Activated naive CD4-positive, alpha-beta T cell treated with anti-CD3 and anti-CD28 coated beads for 36 hours (primary cell): Measurements from ENCODE around the gene KHNYN. TPM values are rescaled to one million over a fixed set of nuclear protein-coding genes. Genes with fewer than 3 reads are reported as not detected.

Experiments
- CTCF ChIA-PET: fragments of 350-600 bp; sonication (Branson Sonifier 250); formaldehyde crosslinking; loops from one replicate; lab custom pipeline; 2021; ENCODE audit warnings: antibody characterized with exemption; lab: Charles Lee
- DNase-seq: peaks from one replicate; pipeline ENCODE4 v3.0.0-alpha.2; 2020
- H3K27ac Mint-ChIP-seq: one replicate; pipeline ENCODE4 v1.8.0; 2021; ENCODE audit warnings: mild to moderate bottlenecking, mixed read lengths
- H3K27me3 Mint-ChIP-seq: one replicate; pipeline ENCODE4 v1.8.0; 2021; ENCODE audit warnings: low read depth, mixed read lengths
- H3K36me3 Mint-ChIP-seq: one replicate; pipeline ENCODE4 v1.8.0; 2021; ENCODE audit warnings: low read depth, mixed read lengths
- H3K4me1 Mint-ChIP-seq: one replicate; pipeline ENCODE4 v1.8.0; 2021; ENCODE audit warnings: low read depth, mixed read lengths
- H3K4me3 Mint-ChIP-seq: one replicate; pipeline ENCODE4 v1.8.0; 2021; ENCODE audit warnings: mild to moderate bottlenecking, moderate library complexity, mixed read lengths
- H3K9me3 Mint-ChIP-seq: one replicate; pipeline ENCODE4 v1.8.0; 2021; ENCODE audit warnings: mixed read lengths
- intact Hi-C: fragments of 100-400 bp; cut with micrococcal nuclease; formaldehyde crosslinking; loops from one replicate; pipeline ENCODE4 v1.15.1; 2023
- total RNA-seq, 2 experiments: library from RNA; stranded (reverse); gene quantifications; one replicate each; pipeline ENCODE4 v1.2.3, GENCODE V29; 2021

Gene KHNYN
- total RNA-seq, 2 experiments from 2014 or later = 59.8 to 62.5 TPM

GRCh38 chr14:24394275-24394674 lies 35.5 kb upstream of the KHNYN start:
- Mint-ChIP-seq H3K27ac (no peak overlapping the region), H3K4me3 (no peak overlapping the region), H3K27me3 (no peaks in the 10 kb centered on the region), H3K9me3 (no peaks in the 10 kb centered on the region), H3K4me1 (peaks cover 2% of the 10 kb centered on the region), H3K36me3 (no peaks in the 10 kb centered on the region)
- CTCF ChIA-PET = no interaction called here
- intact Hi-C loops = no loop called here
- DNase-seq = no peak

- Mint-ChIP-seq H3K9me3 (no peaks in the 10 kb centered on the region), H3K27me3 (peaks cover 2% of the 10 kb centered on the region), H3K4me3 (no peak overlapping the region), H3K36me3 (no peaks in the 10 kb centered on the region), H3K4me1 (peaks cover 6% of the 10 kb centered on the region), H3K27ac (no peak overlapping the region)
- CTCF ChIA-PET = interaction anchor here (1.2 to 1.9 kb wide), 2 partner anchors 30 to 63 kb away, joined by 5 to 6 read pairs; no protein-coding TSS in a partner anchor
- DNase-seq = no peak
- intact Hi-C loops = no loop called here
Measured at GRCh38 chr14:24395609-24396582, 33.9 kb upstream of the KHNYN start.

- Mint-ChIP-seq H3K27ac (no peak overlapping the region), H3K27me3 (peaks cover 2% of the 10 kb centered on the region), H3K9me3 (no peaks in the 10 kb centered on the region), H3K36me3 (no peaks in the 10 kb centered on the region), H3K4me1 (peaks cover 6% of the 10 kb centered on the region), H3K4me3 (no peak overlapping the region)
- CTCF ChIA-PET = interaction anchor here (0.6 to 1.0 kb wide), 2 partner anchors 33 to 64 kb away, joined by 3 to 4 read pairs; no protein-coding TSS in a partner anchor
- intact Hi-C loops = loop anchor here (2.0 kb wide), 1 partner anchor 33 kb away; no protein-coding TSS in a partner anchor
- DNase-seq = no peak
Measured at GRCh38 chr14:24397639-24398292, 32.0 kb upstream of the KHNYN start.

GRCh38 chr14:24398293-24398652 lies 31.5 kb upstream of the KHNYN start:
- Mint-ChIP-seq H3K9me3 (no peaks in the 10 kb centered on the region), H3K4me1 (peaks cover 6% of the 10 kb centered on the region), H3K36me3 (no peaks in the 10 kb centered on the region), H3K4me3 (no peak overlapping the region), H3K27me3 (peaks cover 2% of the 10 kb centered on the region), H3K27ac (no peak overlapping the region)
- no peak for DNase-seq
- intact Hi-C loops = loop anchor here (2.0 kb wide), 1 partner anchor 33 kb away; no protein-coding TSS in a partner anchor
- CTCF ChIA-PET = interaction anchor here (1.3 kb wide), 1 partner anchor 33 kb away, joined by 5 read pairs; no protein-coding TSS in a partner anchor

- CTCF ChIA-PET = interaction anchor here (1.3 to 1.4 kb wide), 2 partner anchors 32 to 65 kb away, joined by 3 to 5 read pairs; no protein-coding TSS in a partner anchor
- H3K27ac Mint-ChIP-seq = no peak within 1 kb of the TSS
- H3K9me3 Mint-ChIP-seq = no peaks in the 10 kb centered on the region
- intact Hi-C loops = loop anchor here (2.0 kb wide), 1 partner anchor 32 kb away; no protein-coding TSS in a partner anchor
- DNase-seq = peak; percentile 27
- peaks cover 6% of the 10 kb centered on the region for H3K4me1 Mint-ChIP-seq
- no peaks in the 10 kb centered on the region for H3K36me3 Mint-ChIP-seq
- H3K4me3 Mint-ChIP-seq = peak within 1 kb of the TSS; percentile 37
- H3K27me3 Mint-ChIP-seq = peaks cover 2% of the 10 kb centered on the region
Measured at GRCh38 chr14:24398653-24399446, 30.9 kb upstream of the KHNYN start, which contains the start of gene NYNRIN. NYNRIN (plus strand) TSS chr14:24399003; CDS start chr14:24399247, 244 bp downstream.

- Mint-ChIP-seq H3K4me3 (peak overlapping the region; percentile 16), H3K27ac (no peak overlapping the region), H3K36me3 (no peaks in the 10 kb centered on the region), H3K9me3 (no peaks in the 10 kb centered on the region), H3K4me1 (peaks cover 6% of the 10 kb centered on the region), H3K27me3 (peaks cover 2% of the 10 kb centered on the region)
- intact Hi-C loops = loop anchor here (2.0 kb wide), 1 partner anchor 31 kb away; no protein-coding TSS in a partner anchor
- CTCF ChIA-PET = interaction anchor here (1.3 to 1.4 kb wide), 2 partner anchors 32 to 66 kb away, joined by 3 to 5 read pairs; no protein-coding TSS in a partner anchor
- no peak for DNase-seq
Measured at GRCh38 chr14:24399447-24399822, 30.3 kb upstream of the KHNYN start.

- CTCF ChIA-PET = interaction anchor here (0.7 to 1.6 kb wide), 4 partner anchors 11 to 206 kb away, joined by 3 to 4 read pairs (median 4); no protein-coding TSS in a partner anchor
- peaks cover 2% of the 10 kb centered on the region for H3K27me3 Mint-ChIP-seq
- H3K9me3 Mint-ChIP-seq = no peaks in the 10 kb centered on the region
- H3K4me1 Mint-ChIP-seq = peaks cover 6% of the 10 kb centered on the region
- intact Hi-C loops = loop anchor here (2.0 kb wide), 1 partner anchor 31 kb away; no protein-coding TSS in a partner anchor
- H3K36me3 Mint-ChIP-seq = no peaks in the 10 kb centered on the region
- no peak overlapping the region for H3K4me3 Mint-ChIP-seq
- no peak overlapping the region for H3K27ac Mint-ChIP-seq
- DNase-seq = no peak
Measured at GRCh38 chr14:24399999-24400718, 29.6 kb upstream of the KHNYN start.

GRCh38 chr14:24401810-24402702 lies 27.7 kb upstream of the KHNYN start:
- peaks cover 2% of the 10 kb centered on the region for H3K27me3 Mint-ChIP-seq
- H3K27ac Mint-ChIP-seq = no peak overlapping the region
- H3K36me3 Mint-ChIP-seq = no peaks in the 10 kb centered on the region
- intact Hi-C loops = no loop called here
- no peak overlapping the region for H3K4me3 Mint-ChIP-seq
- DNase-seq = no peak
- H3K9me3 Mint-ChIP-seq = no peaks in the 10 kb centered on the region
- H3K4me1 Mint-ChIP-seq = peaks cover 6% of the 10 kb centered on the region
- CTCF ChIA-PET = interaction anchor here (1.2 to 1.6 kb wide), 3 partner anchors 9 to 30 kb away, joined by 4 to 8 read pairs (median 4); no protein-coding TSS in a partner anchor

GRCh38 chr14:24403294-24403998 lies 26.3 kb upstream of the KHNYN start:
- Mint-ChIP-seq H3K4me1 (peaks cover 6% of the 10 kb centered on the region), H3K9me3 (no peaks in the 10 kb centered on the region), H3K27ac (no peak overlapping the region), H3K4me3 (no peak overlapping the region), H3K36me3 (no peaks in the 10 kb centered on the region), H3K27me3 (peaks cover 2% of the 10 kb centered on the region)
- DNase-seq = no peak
- CTCF ChIA-PET = interaction anchor here (2.1 kb wide), 1 partner anchor 70 kb away, joined by 6 read pairs; no protein-coding TSS in a partner anchor
- intact Hi-C loops = no loop called here

- H3K4me3 Mint-ChIP-seq = no peak overlapping the region
- H3K36me3 Mint-ChIP-seq = no peaks in the 10 kb centered on the region
- CTCF ChIA-PET = interaction anchor here (2.1 kb wide), 1 partner anchor 71 kb away, joined by 6 read pairs; no protein-coding TSS in a partner anchor
- intact Hi-C loops = no loop called here
- H3K9me3 Mint-ChIP-seq = no peaks in the 10 kb centered on the region
- H3K4me1 Mint-ChIP-seq = no peaks in the 10 kb centered on the region
- no peak for DNase-seq
- no peaks in the 10 kb centered on the region for H3K27me3 Mint-ChIP-seq
- H3K27ac Mint-ChIP-seq = no peak overlapping the region
Measured at GRCh38 chr14:24404814-24405213, 24.9 kb upstream of the KHNYN start.
